Caco-2 (cell line): ENCODE results near the gene AP3B1. TPM values are rescaled to one million over a fixed set of nuclear protein-coding genes. Genes with fewer than 3 reads are reported as not detected.

Experiments used
- BruUV-seq: library from RNA; stranded (reverse); fragments of 400-500 nt; replicated peaks from 2 replicates; lab custom pipeline; 2021; lab: Mats Ljungman, UMichigan
- CTCF ChIA-PET: fragments of 300-600 bp; sonication (Branson Sonifier 250); formaldehyde crosslinking; loops from one replicate; lab custom pipeline; 2022; ENCODE audit warnings: antibody characterized with exemption; lab: Charles Lee
- POLR2A ChIA-PET: fragments of 300-600 bp; sonication (Branson Sonifier 250); formaldehyde crosslinking; loops from one replicate; lab custom pipeline; 2022; ENCODE audit warnings: antibody characterized with exemption; lab: Charles Lee
- DNase-seq, 2 experiments: peaks; one replicate each; pipeline versions ENCODE4 v3.0.0 to v3.0.0-alpha.2; 2020 to 2022
- H3K27me3 ChIP-seq: replicated peaks from 2 replicates; pipeline ENCODE4 v1.6.0; 2011; ENCODE audit warnings: low read length; ENCODE audit not compliant: control insufficient read depth, insufficient read depth
- H3K36me3 ChIP-seq: 2 replicates; pipeline ENCODE4 v1.5.1; 2011; ENCODE audit warnings: low read length; ENCODE audit not compliant: control insufficient read depth, insufficient read depth
- H3K4me1 ChIP-seq: fragments of 250-450 bp; sonication (Bioruptor Pico); 2 replicates; pipeline ENCODE4 v1.5.1; 2020; ENCODE audit warnings: mild to moderate bottlenecking
- H3K4me3 ChIP-seq: 2 replicates; pipeline ENCODE4 v1.5.1; 2011; ENCODE audit warnings: low read depth, mild to moderate bottlenecking, control low read depth, low read length
- H3K9me3 ChIP-seq: fragments of 250-450 bp; sonication (Bioruptor Pico); 2 replicates; pipeline ENCODE4 v1.5.1; 2020; ENCODE audit warnings: mild to moderate bottlenecking, moderate library complexity
- H3K27ac Mint-ChIP-seq: one replicate; pipeline ENCODE4 v1.8.0; 2022; ENCODE audit warnings: mixed read lengths; ENCODE audit not compliant: unreplicated experiment
- H3K27me3 Mint-ChIP-seq: one replicate; pipeline ENCODE4 v1.8.0; 2022; ENCODE audit warnings: mixed read lengths; ENCODE audit not compliant: insufficient read depth, unreplicated experiment
- H3K36me3 Mint-ChIP-seq: one replicate; pipeline ENCODE4 v1.8.0; 2022; ENCODE audit warnings: mild to moderate bottlenecking, mixed read lengths; ENCODE audit not compliant: insufficient read depth, unreplicated experiment
- H3K4me1 Mint-ChIP-seq: one replicate; pipeline ENCODE4 v1.8.0; 2022; ENCODE audit warnings: low read depth, mixed read lengths; ENCODE audit not compliant: unreplicated experiment
- H3K4me3 Mint-ChIP-seq: one replicate; pipeline ENCODE4 v1.8.0; 2022; ENCODE audit warnings: mild to moderate bottlenecking, moderate library complexity, mixed read lengths; ENCODE audit not compliant: unreplicated experiment
- H3K9me3 Mint-ChIP-seq: one replicate; pipeline ENCODE4 v1.8.0; 2022; ENCODE audit warnings: mixed read lengths; ENCODE audit not compliant: unreplicated experiment
- CTCF ChIP-seq, 2 experiments: fragments of 200-600 bp in 1 of 2; IDR thresholded peaks; 1 replicate in 1 of 2; 2 replicates in 1 of 2; pipeline versions ENCODE4 v1.5.1 to v1.8.0; 2011 to 2022; ENCODE audit warnings: antibody characterized with exemption in 1 of 2, control low read depth in 1 of 2, inconsistent platforms in 1 of 2, low read depth in 1 of 2, low read length in 1 of 2, mild to moderate bottlenecking in 1 of 2, moderate library complexity in 1 of 2; ENCODE audit not compliant: insufficient read depth in 1 of 2, severe bottlenecking in 1 of 2, unreplicated experiment in 1 of 2
- intact Hi-C: fragments of 100-400 bp; cut with micrococcal nuclease; formaldehyde crosslinking; loops from one replicate; pipeline ENCODE4 v1.10.0; 2022; ENCODE audit not compliant: unreplicated experiment
- total RNA-seq: library from RNA; stranded (reverse); gene quantifications from 2 replicates; pipeline ENCODE4 v1.2.3, GENCODE V29; 2022

AP3B1 gene
- total RNA-seq, 1 experiment from 2014 or later: 52.7 TPM

- Mint-ChIP-seq H3K9me3 (no peaks in the 10 kb centered on the region), H3K4me1 (no peaks in the 10 kb centered on the region), H3K4me3 (no peak overlapping the region), H3K27me3 (peaks cover 2% of the 10 kb centered on the region), H3K27ac (no peak overlapping the region), H3K36me3 (no peaks in the 10 kb centered on the region)
- DNase-seq: no peak
- TF ChIP-seq CTCF (IDR thresholded peaks at IDR 0.05; ENCODE audit: insufficient read depth in 1 of 2, low read depth in 1 of 2, low read length in 1 of 2, severe bottlenecking in 1 of 2, unreplicated experiment in 1 of 2): no peak
- BruUV-seq: no TSS peak
- Histone ChIP-seq H3K36me3 (no peaks in the 10 kb centered on the region), H3K4me3 (no peak overlapping the region), H3K4me1 (no peaks in the 10 kb centered on the region), H3K9me3 (no peaks in the 10 kb centered on the region), H3K27me3 (no peaks in the 10 kb centered on the region)
- ChIA-PET POLR2A (no interaction called here), CTCF (no interaction called here)
- intact Hi-C loops: no loop called here
Observed at GRCh38 chr5:77960305-77960704, 334.2 kb downstream of the AP3B1 start.

GRCh38 chr5:77958642-77959330, 335.7 kb downstream of the AP3B1 start:
- Mint-ChIP-seq H3K9me3 (no peaks in the 10 kb centered on the region), H3K27me3 (peaks cover 2% of the 10 kb centered on the region), H3K4me1 (no peaks in the 10 kb centered on the region), H3K4me3 (no peak overlapping the region), H3K36me3 (no peaks in the 10 kb centered on the region), H3K27ac (no peak overlapping the region)
- DNase-seq: no peak
- intact Hi-C loops: no loop called here
- ChIA-PET CTCF (no interaction called here), POLR2A (no interaction called here)
- Histone ChIP-seq H3K4me1 (no peaks in the 10 kb centered on the region), H3K27me3 (no peaks in the 10 kb centered on the region), H3K36me3 (no peaks in the 10 kb centered on the region), H3K4me3 (no peak overlapping the region), H3K9me3 (no peaks in the 10 kb centered on the region)
- TF ChIP-seq CTCF (IDR thresholded peaks at IDR 0.05; ENCODE audit: insufficient read depth in 1 of 2, low read depth in 1 of 2, low read length in 1 of 2, severe bottlenecking in 1 of 2, unreplicated experiment in 1 of 2): no peak
- BruUV-seq: no TSS peak

GRCh38 chr5:77957931-77958521, 336.5 kb downstream of the AP3B1 start:
- Mint-ChIP-seq H3K36me3 (no peaks in the 10 kb centered on the region), H3K4me3 (no peak overlapping the region), H3K9me3 (no peaks in the 10 kb centered on the region), H3K27me3 (peaks cover 2% of the 10 kb centered on the region), H3K27ac (no peak overlapping the region), H3K4me1 (no peaks in the 10 kb centered on the region)
- Histone ChIP-seq H3K36me3 (no peaks in the 10 kb centered on the region), H3K4me3 (no peak overlapping the region), H3K27me3 (no peaks in the 10 kb centered on the region), H3K4me1 (no peaks in the 10 kb centered on the region), H3K9me3 (no peaks in the 10 kb centered on the region)
- CTCF ChIA-PET: no interaction called here
- intact Hi-C loops: no loop called here
- no peak for TF ChIP-seq CTCF (IDR thresholded peaks at IDR 0.05; ENCODE audit: insufficient read depth in 1 of 2, low read depth in 1 of 2, low read length in 1 of 2, severe bottlenecking in 1 of 2, unreplicated experiment in 1 of 2)
- BruUV-seq: no TSS peak
- no peak for DNase-seq
- POLR2A ChIA-PET: no interaction called here
